Stimulated activated CD4-positive, alpha-beta T cell treated with anti-CD3 and anti-CD28 coated beads, TNF-alpha, amount 100 ng/mL, for 48 hours (primary cell): ENCODE results near the gene PDSS1.
"Not testable (repeated sequence)": the region's sequence is repeated elsewhere in the genome, so short reads cannot be mapped to it uniquely, and the experiment has no call there.

Source experiments
- DNase-seq, 3 donors: peaks; one replicate each; pipeline ENCODE4 v3.0.0-alpha.2; 2020; ENCODE audit warnings: low read depth in 3 of 3

The PDSS1 gene

DNA sequence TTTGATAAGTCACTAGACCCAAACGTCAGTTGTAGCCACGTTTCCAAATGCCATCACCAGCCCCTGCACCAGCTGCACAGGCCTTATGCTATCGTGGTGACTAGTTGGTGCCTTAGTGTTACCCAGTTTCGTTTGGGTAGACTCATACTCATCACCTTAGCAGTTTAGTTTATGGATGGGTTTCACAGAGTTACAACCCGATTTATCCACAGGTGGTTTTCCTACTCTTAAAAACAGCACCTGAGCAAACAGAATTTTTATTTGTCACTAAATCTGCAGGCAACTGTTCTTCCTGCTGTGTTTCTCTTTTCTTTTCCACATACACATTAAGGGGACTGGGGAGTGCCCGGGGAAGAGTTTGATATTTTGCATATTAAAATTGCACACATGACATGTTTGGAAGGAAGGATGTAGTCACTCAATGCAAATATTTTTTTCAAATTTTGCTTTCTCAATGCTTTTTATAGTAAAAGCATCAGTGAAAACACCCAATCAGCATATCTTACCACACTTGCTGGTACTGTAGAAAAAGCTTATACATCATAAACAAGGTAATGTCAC, 41.6 kb downstream of the PDSS1 start:
- peak in 1 of 3 donors; percentile 21 for DNase-seq

DNA sequence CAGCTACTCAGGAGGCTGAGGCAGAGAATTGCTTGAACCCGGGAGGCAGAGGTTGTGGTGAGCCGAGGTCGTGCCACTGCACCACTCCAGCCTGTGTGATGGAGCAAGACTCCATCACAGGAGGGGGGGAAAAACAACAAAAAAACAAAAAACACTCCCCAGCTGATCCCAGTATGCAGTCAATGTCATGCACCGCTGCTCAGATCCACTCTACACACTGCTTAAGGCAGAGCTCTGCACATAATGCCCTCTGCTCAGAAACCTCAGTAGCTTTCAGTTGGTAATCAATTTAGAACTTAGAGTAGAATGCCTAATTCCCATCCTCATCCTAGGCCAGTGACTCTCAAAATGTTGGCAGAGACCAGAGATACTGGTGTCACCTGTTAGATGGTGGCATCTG, 43.9 kb downstream of the PDSS1 start:
- no peak for DNase-seq

DNA sequence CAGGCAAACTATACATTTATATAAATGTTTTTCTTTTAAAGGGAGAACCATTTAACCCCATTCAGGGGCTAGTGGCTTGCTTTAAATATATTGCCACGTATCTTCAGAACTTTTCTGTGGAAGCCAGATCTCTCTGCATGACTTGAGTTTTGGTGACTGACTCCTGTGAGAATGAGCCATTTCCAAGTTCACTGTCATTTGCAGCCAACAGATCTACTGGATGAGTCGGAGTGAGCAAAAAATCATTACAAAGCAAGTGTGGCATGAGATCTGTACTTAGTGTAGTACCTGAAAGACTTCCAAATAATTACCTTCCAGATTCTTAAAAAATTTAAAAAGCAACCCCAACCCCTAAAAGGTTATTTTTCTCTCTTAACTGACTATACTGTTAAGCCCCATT, 45.6 kb downstream of the PDSS1 start:
- no peak for DNase-seq

DNA sequence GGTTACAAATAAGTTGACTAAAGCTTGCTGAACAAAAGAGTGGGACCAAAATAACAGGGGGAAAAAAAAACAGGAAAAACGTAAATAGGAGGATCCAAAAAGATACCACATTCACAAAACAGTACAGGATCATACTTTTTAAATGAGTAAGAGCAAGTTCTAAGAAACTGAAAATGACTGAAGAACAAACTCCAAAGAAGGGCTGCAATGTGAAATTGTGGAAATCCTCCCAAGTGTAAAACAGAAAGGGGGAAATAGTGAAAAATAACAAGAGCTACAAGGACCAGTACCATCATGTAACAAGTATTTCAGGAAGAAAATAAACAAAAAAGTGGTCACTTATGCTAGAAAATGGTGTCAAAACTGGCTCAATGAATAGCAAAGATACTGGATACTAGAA, 46.3 kb downstream of the PDSS1 start:
- no peak for DNase-seq

DNA sequence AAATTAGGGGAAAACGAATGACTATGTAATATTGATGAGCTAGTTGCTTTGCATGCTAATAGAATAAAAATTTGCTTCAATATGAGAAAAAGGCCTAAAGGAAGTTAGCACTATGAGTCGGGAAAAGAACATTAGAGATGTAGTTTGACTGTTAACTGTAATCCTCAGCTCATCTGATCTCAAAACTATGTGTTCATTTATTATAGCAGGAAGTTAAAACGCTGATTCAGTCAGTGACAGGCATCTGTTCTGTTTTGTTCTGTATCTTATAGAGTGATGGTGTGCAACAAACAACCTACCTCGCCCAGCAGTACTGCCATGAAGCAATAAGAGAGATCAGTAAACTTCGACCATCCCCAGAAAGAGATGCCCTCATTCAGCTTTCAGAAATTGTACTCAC, 48.6 kb downstream of the PDSS1 start:
- no peak for DNase-seq

DNA sequence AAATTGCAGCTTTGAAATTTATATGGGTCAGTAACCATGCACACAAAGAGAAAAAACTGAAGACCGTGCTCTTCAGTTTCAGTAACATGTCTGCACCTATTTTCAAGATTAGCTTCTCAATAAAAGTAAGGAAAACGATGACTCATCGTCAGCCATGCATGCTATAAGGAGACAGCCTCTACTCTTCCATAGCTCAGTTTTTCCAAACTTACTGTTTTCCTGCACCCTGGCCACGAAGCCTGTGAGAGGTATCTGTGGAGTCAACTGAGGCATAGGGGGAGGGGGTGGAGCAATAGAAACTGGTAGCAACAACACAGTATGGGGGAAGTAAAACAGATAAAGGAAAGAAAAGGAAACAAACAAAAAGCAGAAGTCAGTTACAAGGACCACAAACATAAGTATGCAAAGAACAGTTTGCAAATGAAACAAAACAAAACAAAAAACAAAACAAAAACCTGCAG, 58.0 kb downstream of the PDSS1 start:
- no peak for DNase-seq

DNA sequence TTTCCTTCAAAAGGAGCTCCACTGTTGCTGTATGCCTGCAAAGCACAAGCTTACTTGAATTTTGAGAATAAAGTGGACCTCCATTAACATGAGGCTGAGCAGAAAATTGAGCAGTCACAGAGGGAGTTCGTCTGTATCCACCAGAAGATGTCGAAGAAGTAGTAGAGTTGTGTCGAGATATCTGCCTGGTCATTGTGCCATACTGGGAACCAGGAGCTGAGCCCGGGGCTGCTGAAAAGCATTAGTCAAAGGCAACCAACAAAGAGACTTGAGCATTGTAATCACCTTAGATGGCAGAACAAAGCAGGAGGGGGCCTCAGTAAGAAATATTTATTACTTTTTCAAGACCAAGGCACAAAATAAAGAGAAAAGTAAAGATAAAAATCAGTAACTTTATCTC, 61.5 kb downstream of the PDSS1 start:
- no peak for DNase-seq

DNA sequence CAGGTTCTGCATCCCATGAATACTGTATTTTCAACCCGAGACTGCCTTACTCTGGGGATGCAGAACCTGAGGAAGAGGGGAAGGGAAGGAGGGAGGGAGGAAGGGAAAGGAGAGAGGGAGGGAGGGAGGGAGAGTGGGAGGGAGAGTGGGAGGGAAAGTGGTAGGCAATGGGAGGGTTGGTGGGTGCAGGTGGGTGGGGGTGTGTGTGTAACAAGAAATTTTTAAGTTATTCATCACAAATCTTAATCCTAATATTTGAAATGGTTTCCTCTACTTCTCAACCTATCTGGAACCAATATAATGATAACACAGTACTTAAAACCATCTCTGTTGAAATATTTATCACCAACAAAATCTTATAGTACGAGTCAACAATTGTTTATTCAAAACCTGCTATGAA, 68.0 kb downstream of the PDSS1 start:
- no peak for DNase-seq

DNA sequence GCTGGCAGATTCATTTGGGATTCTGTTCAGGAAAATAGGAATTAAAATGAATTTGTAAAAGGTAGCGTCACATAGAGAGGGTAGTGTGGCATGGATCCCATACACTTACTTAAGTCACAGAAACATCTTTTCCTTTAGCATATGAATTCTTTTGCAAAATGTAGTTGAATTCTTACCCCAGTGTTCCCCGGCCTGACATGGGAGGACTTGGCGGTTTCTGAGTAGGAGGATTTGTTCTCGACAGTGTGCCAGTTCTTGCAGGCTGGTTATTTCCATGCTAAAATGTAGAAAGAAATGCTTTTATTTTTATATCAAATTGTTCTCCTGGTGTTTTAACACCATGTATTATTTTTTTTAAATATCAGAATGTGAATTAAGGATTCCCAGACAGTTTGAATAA, 72.6 kb downstream of the PDSS1 start:
- DNase-seq: no peak

DNA sequence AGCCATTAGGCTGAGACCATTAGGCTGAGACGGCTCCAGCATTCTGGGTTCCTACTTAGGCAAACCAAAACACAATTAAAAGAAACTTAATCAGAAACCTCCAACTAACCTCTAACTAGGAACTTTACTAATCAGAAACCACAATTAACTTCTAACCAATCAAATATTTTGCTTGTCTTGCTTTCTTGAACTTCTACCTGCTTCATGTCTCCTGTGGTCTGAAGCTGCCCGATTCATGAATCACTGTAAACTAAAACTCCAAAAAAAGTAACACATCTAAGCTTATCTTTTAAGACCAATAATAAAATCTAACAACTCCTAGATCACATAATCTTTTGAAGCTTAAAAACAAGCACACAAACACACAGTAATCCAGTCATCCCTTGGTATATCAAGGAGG, 76.1 kb downstream of the PDSS1 start:
- no peak for DNase-seq

DNA sequence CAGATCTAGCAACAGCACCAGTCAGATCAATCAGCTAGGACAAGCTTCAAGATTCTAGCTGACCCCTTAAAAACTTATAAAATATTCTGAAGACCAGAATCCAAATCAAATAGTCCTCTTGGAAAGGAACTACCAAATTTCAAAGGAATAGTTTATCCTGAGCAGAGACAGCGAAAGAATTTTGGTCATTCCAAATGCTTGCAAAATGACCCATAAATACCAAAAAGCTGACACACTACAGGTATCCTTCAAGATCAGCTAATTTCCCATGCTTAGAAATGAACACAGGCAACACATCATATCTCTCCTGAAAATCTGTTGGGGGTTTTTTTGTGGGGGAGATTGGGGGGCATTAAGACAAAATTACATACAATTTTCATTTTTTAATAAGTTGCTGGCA, 78.8 kb downstream of the PDSS1 start:
- DNase-seq: no peak

DNA sequence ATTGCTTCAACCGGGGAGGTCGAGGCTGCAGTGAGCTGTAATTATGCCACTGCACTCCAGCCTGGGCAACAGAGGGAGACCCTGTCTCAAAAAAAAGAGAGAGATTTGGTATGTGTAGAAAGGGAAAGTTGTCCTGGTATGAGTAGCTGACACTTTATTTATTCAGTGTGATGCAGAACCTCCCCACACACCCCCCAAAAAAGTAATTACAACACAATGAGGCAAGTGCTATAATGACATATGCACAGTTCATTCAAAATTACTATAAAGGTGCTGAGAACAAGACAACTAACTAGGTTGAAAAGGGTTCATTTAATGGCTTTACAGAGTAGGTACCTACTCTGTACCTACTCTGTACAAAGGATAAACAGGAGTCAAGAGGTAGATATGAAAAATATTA, 80.2 kb downstream of the PDSS1 start:
- DNase-seq: no peak

DNA sequence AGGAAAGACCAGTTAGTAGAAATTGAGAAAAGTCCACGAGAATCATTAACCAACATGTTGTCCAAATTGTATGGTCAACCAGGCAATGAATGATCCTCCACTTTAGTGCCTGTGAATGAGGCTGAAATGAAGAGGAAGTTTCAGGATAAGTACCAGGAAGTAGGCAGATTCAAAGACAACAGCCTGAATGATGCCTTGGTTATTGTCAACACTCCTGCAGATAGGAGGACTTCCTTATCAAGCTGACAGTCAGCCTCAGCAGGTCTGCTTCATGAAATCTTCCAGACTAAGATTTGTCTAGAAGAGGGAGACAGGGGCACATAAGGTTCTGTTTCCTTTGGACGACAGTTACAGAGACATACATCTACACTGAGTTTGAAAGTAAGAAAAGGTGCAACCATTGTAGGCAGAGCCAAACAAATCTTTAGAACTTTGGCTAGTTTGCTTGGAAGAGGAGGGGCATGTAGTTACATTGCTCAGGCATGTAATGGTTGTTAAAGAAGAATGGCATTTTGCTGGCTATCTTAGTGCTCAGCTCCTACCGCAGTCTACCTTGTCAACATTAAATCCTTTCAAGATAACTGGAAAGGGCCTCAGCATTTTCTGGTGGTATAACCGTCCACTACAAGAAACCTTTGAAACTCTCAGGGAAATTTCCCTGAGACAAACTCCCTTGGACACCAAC, 81.8 kb downstream of the PDSS1 start:
- DNase-seq: no peak

DNA sequence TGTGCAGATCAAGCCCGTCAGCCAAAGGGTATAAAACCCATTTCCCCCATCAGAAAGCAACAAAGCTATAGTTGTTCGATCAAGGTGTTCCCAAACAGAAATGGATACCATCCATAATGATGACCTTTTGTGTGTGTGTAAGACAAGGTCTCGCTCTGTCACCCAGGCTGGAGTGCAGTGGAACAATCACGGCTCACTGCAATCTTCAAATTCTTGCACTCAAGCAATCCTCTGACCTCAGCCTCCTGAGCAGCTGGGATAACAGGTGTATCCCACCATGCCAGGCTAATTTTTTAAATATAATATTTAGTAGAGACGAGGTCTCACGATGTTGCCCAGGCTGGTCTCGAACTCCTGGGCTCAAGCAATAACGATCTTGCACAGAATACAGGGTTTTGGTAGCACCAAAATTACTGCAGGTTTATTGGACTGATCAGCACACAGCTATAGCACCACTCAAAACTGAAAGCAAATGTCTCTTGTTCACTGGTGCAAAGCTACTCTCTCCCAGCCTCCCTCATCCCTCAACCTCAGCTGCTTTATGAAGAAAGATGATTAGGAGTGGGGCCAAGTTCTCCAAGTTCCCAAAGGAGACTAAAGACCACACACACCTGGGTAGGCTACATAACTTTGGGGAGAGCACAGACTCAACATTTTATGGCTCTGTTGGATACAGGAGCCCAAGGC, 82.7 kb downstream of the PDSS1 start:
- no peak for DNase-seq

DNA sequence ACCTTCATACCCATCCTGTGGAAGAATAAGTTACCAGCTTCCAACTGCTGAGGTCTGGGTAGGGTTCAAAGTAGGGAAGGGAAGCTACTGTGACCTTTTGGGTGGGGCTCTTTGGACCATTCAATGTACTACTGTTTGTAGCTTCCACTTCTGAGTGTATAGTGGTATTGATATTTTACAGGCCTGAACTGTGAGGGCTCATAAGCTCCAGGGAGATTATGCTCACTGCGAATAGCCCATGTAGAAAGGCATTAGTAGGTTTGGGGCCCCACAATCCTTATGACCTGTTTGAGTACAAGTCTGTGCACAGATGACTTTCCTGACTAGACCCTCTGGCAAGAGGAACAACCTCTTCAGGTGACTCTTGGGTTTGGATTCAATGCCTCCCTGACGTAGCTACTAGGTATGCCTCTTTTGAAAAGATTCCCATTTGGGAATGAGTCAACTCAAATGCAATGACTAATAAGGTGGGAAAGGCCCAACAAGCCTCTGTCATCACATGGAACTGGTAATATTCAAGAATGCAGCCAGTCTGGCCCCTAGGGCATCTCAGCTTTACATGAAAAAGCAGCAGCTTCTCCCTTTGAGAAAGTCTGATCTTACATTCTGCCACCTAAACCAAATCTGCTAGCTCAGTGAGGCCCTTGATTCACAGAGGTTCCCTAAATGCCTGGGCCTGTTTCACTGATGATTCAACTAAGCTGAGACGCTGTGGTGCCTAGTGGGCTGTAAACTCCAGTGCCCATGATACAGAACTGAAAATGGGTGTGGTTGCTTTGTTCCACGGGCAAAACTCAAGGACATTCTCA, 83.5 kb downstream of the PDSS1 start:
- peak in 2 of 3 donors; percentile 15 to 21 for DNase-seq

DNA sequence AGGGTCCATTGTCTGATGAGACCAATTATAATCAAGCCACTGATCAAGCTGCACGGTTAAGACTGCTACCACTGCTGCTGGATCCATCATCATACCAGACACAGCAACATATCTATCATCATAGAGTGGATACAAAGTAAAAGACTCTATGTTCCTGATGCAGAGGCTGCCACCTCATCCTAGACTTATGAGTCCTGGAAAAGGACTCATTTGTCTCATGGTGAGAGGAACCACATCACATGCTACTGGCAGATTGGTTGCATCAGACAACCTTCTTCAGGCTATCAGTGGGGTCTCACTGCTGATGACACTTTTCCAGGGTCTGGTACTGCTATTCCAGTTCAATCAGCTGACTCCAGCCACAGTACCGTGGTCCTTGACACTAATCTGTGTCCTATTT, 84.3 kb downstream of the PDSS1 start:
- DNase-seq: peak in 2 of 3 donors; percentile 8 to 13

DNA sequence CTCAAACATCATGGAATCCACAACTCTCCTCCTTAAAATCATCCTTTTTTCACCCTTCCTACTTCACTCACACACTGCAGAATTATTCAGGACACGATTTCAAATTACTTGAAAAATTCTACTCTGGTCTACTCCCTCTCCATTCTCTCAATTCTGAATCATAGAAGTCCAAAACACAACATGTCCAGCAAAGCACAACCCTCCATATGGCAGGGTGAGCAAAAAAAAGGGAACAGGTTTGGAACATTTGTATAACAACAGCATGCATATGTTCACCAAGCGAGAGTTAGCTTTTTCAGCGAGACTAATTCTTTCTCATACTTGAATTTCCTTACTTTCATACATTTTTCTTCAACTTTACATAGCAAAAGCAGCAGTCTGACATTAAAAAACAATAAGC, 89.9 kb downstream of the PDSS1 start:
- no peak for DNase-seq

DNA sequence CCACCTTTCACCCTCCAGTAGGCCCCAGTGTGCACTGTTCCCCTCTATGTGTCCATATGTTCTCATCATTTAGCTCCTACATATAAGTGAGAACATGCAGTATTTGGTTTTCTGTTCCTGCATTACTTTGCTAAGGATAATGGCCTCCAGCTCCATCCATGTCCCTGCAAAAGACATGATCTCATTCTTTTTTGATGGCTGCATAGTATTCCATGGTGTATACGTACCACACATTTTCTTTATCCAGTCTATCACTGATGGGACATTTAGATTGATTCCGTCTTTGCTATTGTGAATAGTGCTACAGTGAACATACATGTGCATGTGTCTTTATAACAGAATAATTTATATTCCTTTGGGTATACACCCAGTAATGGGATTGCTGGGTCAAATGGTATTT, 92.3 kb downstream of the PDSS1 start:
- DNase-seq: not testable (repeated sequence)

DNA sequence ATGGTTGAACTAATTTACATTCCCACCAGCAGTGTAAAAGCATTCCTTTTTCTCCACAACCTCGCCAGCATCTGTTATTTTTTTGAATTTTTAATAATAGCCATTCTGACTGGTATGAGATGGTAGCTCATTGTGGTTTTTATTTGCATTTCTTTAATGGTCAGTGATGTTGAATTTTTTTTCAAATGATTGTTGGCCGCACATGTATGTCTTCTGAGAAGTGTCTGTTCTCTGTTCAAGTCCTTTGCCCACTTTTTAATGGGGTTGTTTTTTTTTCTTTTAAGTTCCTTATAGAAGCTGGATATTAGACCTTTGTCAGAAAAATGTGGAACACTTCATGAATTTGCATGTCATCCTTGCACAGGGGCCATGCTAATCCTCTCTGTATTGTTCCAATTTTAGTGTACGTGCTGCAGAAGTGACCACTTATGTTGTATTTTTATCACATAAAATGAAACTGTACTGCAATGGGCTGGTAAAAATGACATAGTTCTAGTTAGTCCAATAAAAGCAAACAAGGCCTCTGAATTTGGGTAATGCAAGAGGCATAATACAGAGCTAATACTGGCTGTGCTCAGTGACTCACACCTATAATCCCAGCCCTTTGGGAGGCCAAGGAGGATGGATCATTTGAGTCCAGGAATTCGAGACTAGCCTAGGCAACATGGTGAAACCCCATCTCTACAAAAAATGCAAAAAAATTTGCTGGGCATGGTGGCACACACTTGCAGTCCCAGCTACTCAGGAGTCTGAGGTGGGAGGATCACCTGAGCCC, 92.9 kb downstream of the PDSS1 start:
- DNase-seq: no peak

DNA sequence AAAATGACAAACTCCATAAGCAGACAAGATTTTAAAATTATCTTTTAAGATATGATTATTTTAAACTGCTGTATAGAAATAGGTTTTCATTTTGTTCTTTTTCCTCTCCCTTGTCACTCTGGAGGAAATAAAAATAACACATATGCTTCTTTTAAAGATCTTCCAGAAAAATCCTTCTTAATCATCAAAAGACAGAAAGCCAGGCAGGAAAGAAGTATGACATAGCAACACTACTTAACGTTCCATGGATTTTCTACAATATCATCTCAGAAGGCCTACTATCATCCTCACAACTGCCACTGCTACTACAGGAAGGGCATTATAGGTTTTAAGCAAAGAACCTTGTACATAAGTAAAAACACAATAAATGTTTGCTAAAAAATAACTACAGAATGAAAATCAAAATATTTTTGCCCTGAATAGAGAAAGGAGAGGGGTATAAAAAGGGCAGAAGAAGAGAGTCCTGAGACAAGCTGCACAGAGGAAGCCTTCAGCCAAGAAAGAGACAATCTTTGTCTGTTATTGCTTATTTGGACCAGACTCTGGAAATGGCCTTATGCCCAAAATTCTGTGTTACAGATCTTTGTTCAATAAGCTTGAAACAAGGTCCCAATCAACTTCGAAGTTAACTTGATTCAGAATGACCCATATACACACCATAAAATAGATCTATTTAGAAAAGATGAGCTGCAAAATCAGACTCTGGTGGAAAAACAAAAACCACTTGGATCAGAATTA, 95.4 kb downstream of the PDSS1 start:
- no peak for DNase-seq
